HCT116 (cell line): Measurements from ENCODE around the gene SELPLG.

Source experiments
- CBX3 ChIP-seq: IDR thresholded peaks from 2 replicates; pipeline ENCODE4 v1.6.1; 2012; ENCODE audit warnings: low read depth
- EZH2 ChIP-seq: fragments of 200-600 bp; sonication (generic); IDR thresholded peaks from 2 replicates; pipeline ENCODE4 v1.6.1; 2017; ENCODE audit warnings: antibody characterized with exemption, mixed run types
- EZH2phosphoT487 ChIP-seq: fragments of 200-600 bp; IDR thresholded peaks from 2 replicates; pipeline ENCODE4 v1.6.1; 2018; ENCODE audit warnings: antibody characterized with exemption, borderline replicate concordance
- JUND ChIP-seq: IDR thresholded peaks from 2 replicates; pipeline ENCODE4 v1.6.1; 2012
- POLR2A ChIP-seq: IDR thresholded peaks from 2 replicates; pipeline ENCODE4 v1.7.0; 2011; ENCODE audit warnings: borderline replicate concordance; ENCODE audit not compliant: insufficient read depth, insufficient read length; ENCODE audit errors: extremely low read depth
- POLR2AphosphoS5 ChIP-seq: IDR thresholded peaks from 2 replicates; pipeline ENCODE4 v1.6.1; 2011; ENCODE audit warnings: mild to moderate bottlenecking, low read depth, low read length, moderate library complexity
- RAD21 ChIP-seq: IDR thresholded peaks from 2 replicates; pipeline ENCODE4 v1.6.1; 2012; ENCODE audit warnings: low read depth, mild to moderate bottlenecking
- REST ChIP-seq: IDR thresholded peaks from 2 replicates; pipeline ENCODE4 v1.6.1; 2012; ENCODE audit warnings: low read depth
- YY1 ChIP-seq: IDR thresholded peaks from 2 replicates; pipeline ENCODE4 v1.6.1; 2011; ENCODE audit warnings: low read length, low read depth, moderate library complexity, mild to moderate bottlenecking; ENCODE audit not compliant: insufficient replicate concordance; ENCODE audit errors: extremely low read depth
- ZFX ChIP-seq: fragments of 450-650 bp; IDR thresholded peaks from 2 replicates; pipeline ENCODE4 v1.6.1; 2017
- ZNF274 ChIP-seq: fragments of 200-500 bp; sonication (Bioruptor generic); IDR thresholded peaks from 2 replicates; pipeline ENCODE4 v1.6.1; 2014; ENCODE audit warnings: mild to moderate bottlenecking, low read depth, low read length, inconsistent platforms
- TF ChIP-seq, protein P1 (sequence below), 3 experiments: fragments of 200-600 bp in 1 of 3; sonication (generic) in 1 of 3; IDR thresholded peaks in 2 of 3; conservative IDR thresholded peaks in 1 of 3; 2 replicates each; pipeline ENCODE4 v1.5.1; 2012 to 2017; ENCODE audit warnings: low read depth in 2 of 3, low read length in 2 of 3, antibody characterized with exemption in 1 of 3, borderline replicate concordance in 1 of 3, control low read depth in 1 of 3, mild to moderate bottlenecking in 1 of 3, mixed read lengths in 1 of 3, mixed run types in 1 of 3, moderate library complexity in 1 of 3; ENCODE audit not compliant: insufficient read depth in 1 of 3

DNA sequence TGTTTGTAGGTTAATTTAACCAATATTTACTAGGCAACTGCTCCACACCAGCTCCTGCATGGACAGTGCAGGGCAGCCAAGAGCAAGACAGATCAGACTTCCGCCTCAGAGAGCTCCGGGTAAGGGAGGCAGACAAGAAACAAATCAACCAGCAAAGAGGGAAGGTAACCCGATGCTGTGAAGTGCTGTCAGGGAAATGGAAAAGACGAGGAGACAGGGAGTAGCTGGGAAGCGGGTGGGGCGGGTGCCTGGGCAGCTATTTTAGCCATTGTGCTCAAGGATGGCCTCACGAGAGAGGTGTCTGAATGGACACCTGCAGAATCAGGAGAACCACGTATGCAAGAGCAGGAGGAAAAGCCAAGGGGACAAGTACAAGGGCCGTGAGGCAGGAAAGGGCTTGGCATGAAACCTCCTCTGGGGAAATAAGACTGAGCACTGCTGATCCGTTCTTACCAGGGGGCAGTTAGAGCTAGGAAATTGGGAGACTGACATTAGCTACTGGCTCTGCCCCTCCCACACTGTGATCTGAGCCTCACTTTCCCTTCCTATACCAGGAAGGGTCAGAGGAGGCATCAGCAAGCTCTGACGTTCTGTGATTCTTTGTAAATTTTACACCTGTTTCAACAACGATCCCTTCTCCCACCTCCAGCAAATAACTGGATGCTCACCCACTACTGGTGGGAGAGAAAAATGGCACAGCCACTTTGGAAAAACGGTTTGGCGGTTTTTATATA, 29.3 kb downstream of the SELPLG start:
- TF ChIP-seq JUND (no peak), EZH2 (no peak), YY1 (no peak), POLR2A (no peak), EZH2phosphoT487 (no peak), POLR2AphosphoS5 (no peak), ZNF274 (no peak), REST (no peak), CBX3 (no peak), ZFX (no peak), RAD21 (no peak)
- TF ChIP-seq, protein P1, sequence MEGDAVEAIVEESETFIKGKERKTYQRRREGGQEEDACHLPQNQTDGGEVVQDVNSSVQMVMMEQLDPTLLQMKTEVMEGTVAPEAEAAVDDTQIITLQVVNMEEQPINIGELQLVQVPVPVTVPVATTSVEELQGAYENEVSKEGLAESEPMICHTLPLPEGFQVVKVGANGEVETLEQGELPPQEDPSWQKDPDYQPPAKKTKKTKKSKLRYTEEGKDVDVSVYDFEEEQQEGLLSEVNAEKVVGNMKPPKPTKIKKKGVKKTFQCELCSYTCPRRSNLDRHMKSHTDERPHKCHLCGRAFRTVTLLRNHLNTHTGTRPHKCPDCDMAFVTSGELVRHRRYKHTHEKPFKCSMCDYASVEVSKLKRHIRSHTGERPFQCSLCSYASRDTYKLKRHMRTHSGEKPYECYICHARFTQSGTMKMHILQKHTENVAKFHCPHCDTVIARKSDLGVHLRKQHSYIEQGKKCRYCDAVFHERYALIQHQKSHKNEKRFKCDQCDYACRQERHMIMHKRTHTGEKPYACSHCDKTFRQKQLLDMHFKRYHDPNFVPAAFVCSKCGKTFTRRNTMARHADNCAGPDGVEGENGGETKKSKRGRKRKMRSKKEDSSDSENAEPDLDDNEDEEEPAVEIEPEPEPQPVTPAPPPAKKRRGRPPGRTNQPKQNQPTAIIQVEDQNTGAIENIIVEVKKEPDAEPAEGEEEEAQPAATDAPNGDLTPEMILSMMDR (IDR thresholded peaks at IDR 0.05 in 2 of 3, conservative IDR thresholded peaks at IDR 0.05 in 1 of 3; ENCODE audit: borderline replicate concordance in 1 of 3, insufficient read depth in 1 of 3, low read depth in 2 of 3, low read length in 2 of 3) = no peak
